SU-DHL-6 (cell line): ENCODE data around the gene TBX5.

Source experiments
- H2AFZ ChIP-seq: fragments of 200-600 bp; sonication (generic); 2 replicates; pipeline ENCODE4 v1.6.1; 2014; ENCODE audit warnings: low read depth, mild to moderate bottlenecking, moderate library complexity, mixed read lengths, antibody characterized with exemption, low read length; ENCODE audit not compliant: severe bottlenecking
- H3F3A ChIP-seq: fragments of 200-600 bp; shearing (Covaris generic); 2 replicates; pipeline ENCODE4 v1.6.0; 2016; ENCODE audit warnings: antibody characterized with exemption, mild to moderate bottlenecking; ENCODE audit not compliant: insufficient read depth
- H3K27ac ChIP-seq: fragments of 200-600 bp; sonication (generic); 2 replicates; pipeline ENCODE4 v1.5.1; 2016; ENCODE audit warnings: low read depth, mild to moderate bottlenecking, low read length, moderate library complexity, mixed read lengths
- H3K27me3 ChIP-seq: fragments of 200-600 bp; sonication (generic), shearing (Covaris generic); 2 replicates; pipeline ENCODE4 v1.6.0; 2014; ENCODE audit warnings: mild to moderate bottlenecking, low read length
- H3K36me3 ChIP-seq: fragments of 200-600 bp; sonication (generic); 2 replicates; pipeline ENCODE4 v1.6.1; 2014; ENCODE audit warnings: mild to moderate bottlenecking, low read length, mixed read lengths
- H3K4me2 ChIP-seq: fragments of 300-600, 200-600 bp; shearing (Covaris generic), sonication (generic); 2 replicates; pipeline ENCODE4 v1.6.0; 2014; ENCODE audit warnings: low read length, low read depth, mild to moderate bottlenecking; ENCODE audit not compliant: poor library complexity, severe bottlenecking
- H3K4me3 ChIP-seq: fragments of 200-600 bp; sonication (generic); 2 replicates; pipeline ENCODE4 v1.5.1; 2014; ENCODE audit warnings: antibody characterized with exemption, low read length, mild to moderate bottlenecking, mixed read lengths; ENCODE audit not compliant: insufficient read depth, poor library complexity, severe bottlenecking
- H3K79me2 ChIP-seq: fragments of 200-600 bp; sonication (generic); 2 replicates; pipeline ENCODE4 v1.6.1; 2014; ENCODE audit warnings: mild to moderate bottlenecking, low read length, moderate library complexity; ENCODE audit not compliant: insufficient read depth
- H3K9ac ChIP-seq: fragments of 200-600 bp; sonication (generic); 2 replicates; pipeline ENCODE4 v1.7.0; 2014; ENCODE audit warnings: mild to moderate bottlenecking, low read length
- H3K9me2 ChIP-seq: fragments of 200-600 bp; sonication (generic); replicated peaks from 2 replicates; pipeline ENCODE4 v1.6.1; 2014; ENCODE audit warnings: low read length; ENCODE audit not compliant: insufficient read depth
- H3K9me3 ChIP-seq: fragments of 200-600 bp; sonication (generic); 2 replicates; pipeline ENCODE4 v1.6.1; 2014; ENCODE audit warnings: low read length, mixed read lengths; ENCODE audit not compliant: insufficient read depth
- H4K20me1 ChIP-seq: fragments of 200-600 bp; sonication (generic); 2 replicates; pipeline ENCODE4 v1.6.1; 2014; ENCODE audit warnings: low read depth, mild to moderate bottlenecking, antibody characterized with exemption, low read length, moderate library complexity, mixed read lengths
- CTCF ChIP-seq: fragments of 200-600 bp; sonication (generic); IDR thresholded peaks from one replicate; pipeline ENCODE4 v1.5.1; 2017; ENCODE audit warnings: antibody characterized with exemption, mild to moderate bottlenecking, low read length, moderate library complexity; ENCODE audit not compliant: insufficient read depth, poor library complexity, severe bottlenecking
- EZH2phosphoT487 ChIP-seq: fragments of 200-600 bp; sonication (generic), shearing (Covaris generic); conservative IDR thresholded peaks from 2 replicates; pipeline ENCODE4 v1.6.1; 2018; ENCODE audit warnings: mild to moderate bottlenecking, antibody characterized with exemption, low read length, moderate library complexity, mixed read lengths

The TBX5 gene

GRCh38 chr12:114414866-114415524 lies 9.1 kb upstream of the TBX5 start:
- H3K27ac ChIP-seq: no peak overlapping the region
- TF ChIP-seq EZH2phosphoT487 (no peak), CTCF (no peak)
- H3K9me3 ChIP-seq: no peaks in the 10 kb centered on the region
- H3K36me3 ChIP-seq: no peaks in the 10 kb centered on the region
- no peaks in the 10 kb centered on the region for H3F3A ChIP-seq
- H3K9me2 ChIP-seq: no peaks in the 10 kb centered on the region
- no peak overlapping the region for H3K9ac ChIP-seq
- H3K27me3 ChIP-seq: no peaks in the 10 kb centered on the region
- H4K20me1 ChIP-seq: no peaks in the 10 kb centered on the region
- no peak overlapping the region for H3K4me3 ChIP-seq
- H2AFZ ChIP-seq: no peak overlapping the region
- H3K4me2 ChIP-seq: no peak overlapping the region
- H3K79me2 ChIP-seq: no peaks in the 10 kb centered on the region

GRCh38 chr12:114414031-114414865 lies 8.3 kb upstream of the TBX5 start:
- no peak for TF ChIP-seq CTCF
- TF ChIP-seq EZH2phosphoT487: no peak
- Histone ChIP-seq H3K9ac (no peak overlapping the region), H3K79me2 (no peaks in the 10 kb centered on the region), H2AFZ (no peak overlapping the region), H3F3A (no peaks in the 10 kb centered on the region), H3K9me3 (no peaks in the 10 kb centered on the region), H3K27me3 (no peaks in the 10 kb centered on the region), H3K9me2 (no peaks in the 10 kb centered on the region), H3K27ac (no peak overlapping the region), H3K4me2 (no peak overlapping the region), H3K4me3 (no peak overlapping the region), H3K36me3 (no peaks in the 10 kb centered on the region), H4K20me1 (no peaks in the 10 kb centered on the region)

- no peaks in the 10 kb centered on the region for H3F3A ChIP-seq
- no peak for TF ChIP-seq CTCF
- TF ChIP-seq EZH2phosphoT487: no peak
- H3K27me3 ChIP-seq: no peaks in the 10 kb centered on the region
These were observed 7.1 kb upstream of the TBX5 start for GRCh38 chr12:114412825-114413749.

More at GRCh38 chr12:114412825-114413749, 7.1 kb upstream of the TBX5 start:
- H2AFZ ChIP-seq: no peak overlapping the region
- no peaks in the 10 kb centered on the region for H3K79me2 ChIP-seq
- no peak overlapping the region for H3K27ac ChIP-seq
- no peak overlapping the region for H3K4me3 ChIP-seq
- H3K9me3 ChIP-seq: no peaks in the 10 kb centered on the region
- H3K9ac ChIP-seq: no peak overlapping the region
- H3K36me3 ChIP-seq: no peaks in the 10 kb centered on the region
- no peak overlapping the region for H3K4me2 ChIP-seq
- H3K9me2 ChIP-seq: no peaks in the 10 kb centered on the region
- H4K20me1 ChIP-seq: no peaks in the 10 kb centered on the region
